ENCODE measurements around the gene VWA5B1. TPM values are rescaled to one million over a fixed set of nuclear protein-coding genes. Genes with fewer than 3 reads are reported as not detected.
"Not testable (repeated sequence)": the region's sequence is repeated elsewhere in the genome, so short reads cannot be mapped to it uniquely, and the experiment has no call there.

VWA5B1 gene
- total RNA-seq, 2 donors from 2014 or later, result 0.28 to 1.5 TPM

- DNase-seq (no peak), ATAC-seq (no peak)
- intact Hi-C loops (cut with DNase I, micrococcal nuclease), result no loop called here
Measured at GRCh38 chr1:20275319-20275925, 15.3 kb upstream of the VWA5B1 start.

- intact Hi-C loops (cut with DNase I, micrococcal nuclease), result no loop called here
- ATAC-seq (no peak), DNase-seq (no peak)
Measured at GRCh38 chr1:20276485-20277159, 14.1 kb upstream of the VWA5B1 start.

GRCh38 chr1:20278692-20279130 is 12.0 kb upstream of the VWA5B1 start:
- ATAC-seq (no peak), DNase-seq (no peak)
- intact Hi-C loops (cut with DNase I, micrococcal nuclease), result no loop called here

GRCh38 chr1:20279509-20279908 is 11.2 kb upstream of the VWA5B1 start:
- intact Hi-C loops (cut with DNase I, micrococcal nuclease), result no loop called here
- DNase-seq (peak; percentile 20 to 60), ATAC-seq (peak; percentile 82)

- DNase-seq (no peak), ATAC-seq (peak; percentile 60)
- intact Hi-C loops (cut with DNase I, micrococcal nuclease), result no loop called here
Measured at GRCh38 chr1:20280341-20280740, 10.3 kb upstream of the VWA5B1 start.

GRCh38 chr1:20280906-20281305 is 9.8 kb upstream of the VWA5B1 start:
- intact Hi-C loops (cut with DNase I, micrococcal nuclease), result no loop called here
- DNase-seq (no peak), ATAC-seq (peak; percentile 30)

GRCh38 chr1:20281801-20282200 is 8.9 kb upstream of the VWA5B1 start:
- no peak for ATAC-seq
- intact Hi-C loops (cut with DNase I, micrococcal nuclease), result no loop called here

GRCh38 chr1:20282533-20282932 is 8.1 kb upstream of the VWA5B1 start:
- no peak for ATAC-seq
- intact Hi-C loops (cut with DNase I, micrococcal nuclease), result no loop called here

More at GRCh38 chr1:20281801-20282200, 8.9 kb upstream of the VWA5B1 start:
- no peak for DNase-seq

GRCh38 chr1:20284046-20284445 is 6.6 kb upstream of the VWA5B1 start:
- intact Hi-C loops (cut with DNase I, micrococcal nuclease), result no loop called here
- no peak for DNase-seq
- no peak for ATAC-seq

More at GRCh38 chr1:20282533-20282932, 8.1 kb upstream of the VWA5B1 start:
- DNase-seq, result no peak

- intact Hi-C loops (cut with DNase I, micrococcal nuclease), result no loop called here
- DNase-seq (no peak), ATAC-seq (no peak)
Measured at GRCh38 chr1:20284625-20285024, 6.0 kb upstream of the VWA5B1 start.

- intact Hi-C loops (cut with DNase I, micrococcal nuclease), result no loop called here
- ATAC-seq (no peak), DNase-seq (no peak)
Measured at GRCh38 chr1:20285510-20285909, 5.2 kb upstream of the VWA5B1 start.

GRCh38 chr1:20287696-20288095 is 3.0 kb upstream of the VWA5B1 start:
- DNase-seq; ATAC-seq; intact Hi-C loops (cut with DNase I, micrococcal nuclease): not testable (repeated sequence)

- intact Hi-C loops (cut with DNase I, micrococcal nuclease), result no loop called here
- DNase-seq, result peak in 1 of 2 donors; percentile 6
- peak; percentile 27 for ATAC-seq
Measured at GRCh38 chr1:20291645-20292084, 990 bp downstream of the VWA5B1 start.

GRCh38 chr1:20298626-20299025 is 8.0 kb downstream of the VWA5B1 start:
- intact Hi-C loops (cut with DNase I, micrococcal nuclease), result no loop called here
- DNase-seq, result no peak
- ATAC-seq, result no peak

GRCh38 chr1:20301463-20302107 is 10.9 kb downstream of the VWA5B1 start:
- no peak for ATAC-seq
- DNase-seq, result no peak
- intact Hi-C loops (cut with DNase I, micrococcal nuclease), result no loop called here

GRCh38 chr1:20302108-20302471 is 11.4 kb downstream of the VWA5B1 start:
- ATAC-seq (no peak), DNase-seq (no peak)
- intact Hi-C loops (cut with DNase I, micrococcal nuclease), result no loop called here

GRCh38 chr1:20307026-20307425 is 16.4 kb downstream of the VWA5B1 start:
- no peak for ATAC-seq
- intact Hi-C loops (cut with DNase I, micrococcal nuclease), result no loop called here

GRCh38 chr1:20308569-20308968 is 17.9 kb downstream of the VWA5B1 start:
- no peak for DNase-seq
- intact Hi-C loops (cut with DNase I, micrococcal nuclease), result no loop called here
- ATAC-seq, result no peak

More at GRCh38 chr1:20307026-20307425, 16.4 kb downstream of the VWA5B1 start:
- DNase-seq, result no peak

- ATAC-seq (no peak), DNase-seq (no peak)
- intact Hi-C loops (cut with DNase I, micrococcal nuclease), result no loop called here
Measured at GRCh38 chr1:20311289-20311688, 20.6 kb downstream of the VWA5B1 start.

GRCh38 chr1:20312310-20312709 is 21.6 kb downstream of the VWA5B1 start:
- DNase-seq (no peak), ATAC-seq (no peak)
- intact Hi-C loops (cut with DNase I, micrococcal nuclease), result no loop called here
